Islet of Langerhans (tissue), 1 donor: ENCODE data around the gene MLH3.
A peak's percentile ranks its signal among the peaks of the same experiment; 100 is the strongest.

ENCODE experiments used
- FAIRE-seq: peaks from one replicate; lab custom pipeline; 2011; peaks lifted over from hg19 to GRCh38; lab: Jason Lieb, UNC

The MLH3 gene

GRCh38 chr14:75066691-75067090 is 15.4 kb upstream of the MLH3 start:
- no peak for FAIRE-seq

- no peak for FAIRE-seq
Observed at GRCh38 chr14:75064205-75064567, 12.9 kb upstream of the MLH3 start.

- no peak for FAIRE-seq
Observed at GRCh38 chr14:75063491-75064204, 12.4 kb upstream of the MLH3 start, which contains the start of gene ACYP1. TSS of gene ACYP1 (minus strand) at chr14:75064024. CDS start at chr14:75063553, 471 bp downstream.

GRCh38 chr14:75063013-75063412 is 11.7 kb upstream of the MLH3 start:
- FAIRE-seq: no peak

GRCh38 chr14:75060420-75060819 is 9.2 kb upstream of the MLH3 start:
- no peak for FAIRE-seq

- no peak for FAIRE-seq
Observed at GRCh38 chr14:75059642-75060041, 8.4 kb upstream of the MLH3 start.

- FAIRE-seq: no peak
Observed at GRCh38 chr14:75054421-75054820, 3.2 kb upstream of the MLH3 start.

GRCh38 chr14:75053396-75054291 is 2.4 kb upstream of the MLH3 start:
- no peak for FAIRE-seq

GRCh38 chr14:75051556-75051899 is 261 bp upstream of the MLH3 start:
- peak; percentile 77 for FAIRE-seq

GRCh38 chr14:75049731-75050201 is 1.5 kb downstream of the MLH3 start:
- no peak for FAIRE-seq

- FAIRE-seq: no peak
Observed at GRCh38 chr14:75049136-75049535, 2.1 kb downstream of the MLH3 start.

GRCh38 chr14:75048101-75048500 is 3.2 kb downstream of the MLH3 start:
- FAIRE-seq: no peak

GRCh38 chr14:75047506-75047905 is 3.8 kb downstream of the MLH3 start:
- FAIRE-seq: no peak

GRCh38 chr14:75046899-75047298 is 4.4 kb downstream of the MLH3 start:
- FAIRE-seq: no peak

GRCh38 chr14:75046275-75046674 is 5.0 kb downstream of the MLH3 start:
- FAIRE-seq: no peak

GRCh38 chr14:75044752-75045151 is 6.5 kb downstream of the MLH3 start:
- no peak for FAIRE-seq

- no peak for FAIRE-seq
Observed at GRCh38 chr14:75044322-75044721, 6.9 kb downstream of the MLH3 start.

GRCh38 chr14:75042035-75042434 is 9.2 kb downstream of the MLH3 start:
- FAIRE-seq: no peak

- FAIRE-seq: no peak
Observed at GRCh38 chr14:75041613-75042012, 9.7 kb downstream of the MLH3 start.

- no peak for FAIRE-seq
Observed at GRCh38 chr14:75040959-75041358, 10.3 kb downstream of the MLH3 start.

- no peak for FAIRE-seq
Observed at GRCh38 chr14:75040507-75040906, 10.8 kb downstream of the MLH3 start.

GRCh38 chr14:75032939-75033338 is 18.3 kb downstream of the MLH3 start:
- no peak for FAIRE-seq

GRCh38 chr14:75030147-75030546 is 21.1 kb downstream of the MLH3 start:
- no peak for FAIRE-seq

- no peak for FAIRE-seq
Observed at GRCh38 chr14:75025876-75026275, 25.4 kb downstream of the MLH3 start.
